Measurements from ENCODE around the gene MTR.

DNA sequence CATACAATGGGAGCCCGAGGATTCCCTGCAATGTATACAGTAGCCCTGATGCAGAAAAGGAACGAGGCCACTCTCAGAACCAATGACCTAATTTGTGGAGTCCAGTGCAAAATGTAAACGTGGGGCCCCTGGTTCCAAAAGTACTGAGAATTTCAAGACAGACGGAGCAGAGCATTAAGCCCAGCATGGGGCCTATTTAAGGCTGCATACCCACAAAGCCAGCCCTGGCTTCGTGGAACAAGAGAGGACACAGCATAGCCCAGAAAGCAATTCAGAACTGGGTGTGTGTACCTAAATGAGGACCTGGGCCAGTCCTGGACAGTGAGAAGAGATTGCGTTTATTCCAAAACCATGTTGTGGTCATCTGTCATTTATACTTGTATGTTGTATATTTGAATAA, 153.9 kb downstream of the MTR start:
- TF ChIP-seq SUZ12 (IDR thresholded peaks at IDR 0.05; ENCODE audit: extremely low read depth, insufficient read depth, insufficient read length) (no peak), ZNF274 (IDR thresholded peaks at IDR 0.05; ENCODE audit: low read depth, low read length) (no peak)
